Measurements from ENCODE around the gene IL32.
A peak's percentile ranks its signal among the peaks of the same experiment; 100 is the strongest.

The IL32 gene

GRCh38 chr16:3027983-3028715 is 37.3 kb upstream of the IL32 start:
- peak; percentile 32 to 33 for ATAC-seq

GRCh38 chr16:3028716-3029319 is 36.6 kb upstream of the IL32 start:
- no peak for ATAC-seq

GRCh38 chr16:3029491-3030221 is 35.8 kb upstream of the IL32 start:
- ATAC-seq = peak; percentile 40 to 45

GRCh38 chr16:3030222-3031212 is 34.9 kb upstream of the IL32 start:
- no peak for ATAC-seq

- ATAC-seq = no peak
Measured at GRCh38 chr16:3032624-3033023, 32.8 kb upstream of the IL32 start.

GRCh38 chr16:3035289-3035971 is 30.0 kb upstream of the IL32 start:
- ATAC-seq = no peak

GRCh38 chr16:3035972-3036725 is 29.3 kb upstream of the IL32 start:
- no peak for ATAC-seq

GRCh38 chr16:3036726-3037315 is 28.6 kb upstream of the IL32 start, which contains the start of gene BICDL2:
BICDL2 (minus strand) TSS chr16:3036944; CDS start chr16:3035496, 1,448 bp downstream.
- ATAC-seq = no peak

GRCh38 chr16:3038256-3038655 is 27.2 kb upstream of the IL32 start:
- no peak for ATAC-seq

GRCh38 chr16:3038896-3039295 is 26.5 kb upstream of the IL32 start:
- ATAC-seq = no peak

- ATAC-seq = no peak
Measured at GRCh38 chr16:3042376-3042775, 23.1 kb upstream of the IL32 start.

GRCh38 chr16:3044708-3045107 is 20.7 kb upstream of the IL32 start:
- ATAC-seq = no peak

GRCh38 chr16:3045758-3046640 is 19.4 kb upstream of the IL32 start, which contains the start of gene MMP25:
MMP25 (plus strand) TSS chr16:3046561; CDS start chr16:3046918, 357 bp downstream.
- peak; percentile 14 to 32 for ATAC-seq

GRCh38 chr16:3046641-3047386 is 18.6 kb upstream of the IL32 start:
- ATAC-seq = peak; percentile 36 to 42

GRCh38 chr16:3047387-3047720 is 18.1 kb upstream of the IL32 start:
- no peak for ATAC-seq

- ATAC-seq = no peak
Measured at GRCh38 chr16:3049921-3050481, 15.4 kb upstream of the IL32 start.

- ATAC-seq = no peak
Measured at GRCh38 chr16:3050487-3050886, 15.0 kb upstream of the IL32 start.

GRCh38 chr16:3051009-3051408 is 14.4 kb upstream of the IL32 start:
- ATAC-seq = no peak

GRCh38 chr16:3051494-3051893 is 13.9 kb upstream of the IL32 start:
- ATAC-seq = no peak

Measured in activated CD4-positive, CD25-positive, alpha-beta regulatory T cell treated with anti-CD3 and anti-CD28 coated beads, Interleukin-2, amount 50 U/mL, for 24 hours (primary cell).